HG03135 (cell line): ENCODE measurements around the gene SDK1.

Experiments used
- ATAC-seq: cut with Tn5 transposase; IDR thresholded peaks from one replicate; pipeline ENCODE4 v1.9.1; 2021; ENCODE audit warnings: mild to moderate bottlenecking, moderate library complexity; ENCODE audit not compliant: unreplicated experiment

The SDK1 gene

GRCh38 chr7:4179688-4180380, 878.8 kb downstream of the SDK1 start:
- ATAC-seq: no peak

- ATAC-seq: no peak
Observed at GRCh38 chr7:4181446-4181845, 880.4 kb downstream of the SDK1 start.

GRCh38 chr7:4182605-4183300, 881.7 kb downstream of the SDK1 start:
- no peak for ATAC-seq

GRCh38 chr7:4184653-4185052, 883.6 kb downstream of the SDK1 start:
- ATAC-seq: no peak

GRCh38 chr7:4185136-4185535, 884.1 kb downstream of the SDK1 start:
- no peak for ATAC-seq

- ATAC-seq: no peak
Observed at GRCh38 chr7:4185721-4186512, 884.9 kb downstream of the SDK1 start.

- ATAC-seq: no peak
Observed at GRCh38 chr7:4186513-4186780, 885.4 kb downstream of the SDK1 start.

GRCh38 chr7:4188651-4189050, 887.6 kb downstream of the SDK1 start:
- ATAC-seq: no peak

GRCh38 chr7:4189131-4189570, 888.1 kb downstream of the SDK1 start:
- ATAC-seq: no peak

- no peak for ATAC-seq
Observed at GRCh38 chr7:4190010-4190981, 889.2 kb downstream of the SDK1 start.

GRCh38 chr7:4191046-4191445, 890.0 kb downstream of the SDK1 start:
- no peak for ATAC-seq

- ATAC-seq: no peak
Observed at GRCh38 chr7:4191525-4191924, 890.5 kb downstream of the SDK1 start.

- no peak for ATAC-seq
Observed at GRCh38 chr7:4195660-4196059, 894.6 kb downstream of the SDK1 start.

- no peak for ATAC-seq
Observed at GRCh38 chr7:4196121-4196819, 895.2 kb downstream of the SDK1 start.

- ATAC-seq: no peak
Observed at GRCh38 chr7:4198301-4198700, 897.2 kb downstream of the SDK1 start.

- ATAC-seq: no peak
Observed at GRCh38 chr7:4200546-4201094, 899.6 kb downstream of the SDK1 start.

GRCh38 chr7:4201566-4201965, 900.5 kb downstream of the SDK1 start:
- ATAC-seq: no peak

- no peak for ATAC-seq
Observed at GRCh38 chr7:4202154-4202736, 901.2 kb downstream of the SDK1 start.

GRCh38 chr7:4202954-4203353, 901.9 kb downstream of the SDK1 start:
- no peak for ATAC-seq
